ENCODE data around the gene PEAK3.
A peak's percentile ranks its signal among the peaks of the same experiment; 100 is the strongest.

Gene PEAK3

GRCh38 chr19:2266183-2266993 is 15.6 kb downstream of the PEAK3 start:
- no peaks in the 10 kb centered on the region for H3K9me3 ChIP-seq (ENCODE audit: severe bottlenecking)
- TF ChIP-seq CTCF (IDR thresholded peaks at IDR 0.05; ENCODE audit: low read depth, low read length): no peak
- peaks cover 16% of the 10 kb centered on the region for H3K36me3 ChIP-seq
- no peak overlapping the region for H3K27ac ChIP-seq
- no peak overlapping the region for H3K4me3 ChIP-seq (ENCODE audit: low read depth, low read length)
- no peak for DNase-seq
- no peaks in the 10 kb centered on the region for H3K27me3 ChIP-seq (ENCODE audit: insufficient read depth, low read depth, severe bottlenecking)

GRCh38 chr19:2261438-2262172 is 20.4 kb downstream of the PEAK3 start:
- peak; percentile 67 for TF ChIP-seq CTCF (IDR thresholded peaks at IDR 0.05; ENCODE audit: low read depth, low read length)
- no peak for DNase-seq
- Histone ChIP-seq H3K4me3 (ENCODE audit: low read depth, low read length) (no peak overlapping the region), H3K36me3 (no peaks in the 10 kb centered on the region), H3K27me3 (ENCODE audit: insufficient read depth, low read depth, severe bottlenecking) (no peaks in the 10 kb centered on the region), H3K27ac (no peak overlapping the region), H3K9me3 (ENCODE audit: severe bottlenecking) (no peaks in the 10 kb centered on the region)

- H3K4me3 ChIP-seq (ENCODE audit: low read depth, low read length): no peak overlapping the region
- DNase-seq: no peak
- no peaks in the 10 kb centered on the region for H3K36me3 ChIP-seq
These were observed 21.6 kb downstream of the PEAK3 start for GRCh38 chr19:2260341-2260805.

GRCh38 chr19:2259336-2259735 is 22.6 kb downstream of the PEAK3 start:
- Histone ChIP-seq H3K9me3 (ENCODE audit: severe bottlenecking) (no peaks in the 10 kb centered on the region), H3K4me3 (ENCODE audit: low read depth, low read length) (no peak overlapping the region), H3K36me3 (no peaks in the 10 kb centered on the region), H3K27me3 (ENCODE audit: insufficient read depth, low read depth, severe bottlenecking) (no peaks in the 10 kb centered on the region), H3K27ac (no peak overlapping the region)
- TF ChIP-seq CTCF (IDR thresholded peaks at IDR 0.05; ENCODE audit: low read depth, low read length): no peak
- no peak for DNase-seq

More at GRCh38 chr19:2260341-2260805, 21.6 kb downstream of the PEAK3 start:
- Histone ChIP-seq H3K9me3 (ENCODE audit: severe bottlenecking) (no peaks in the 10 kb centered on the region), H3K27me3 (ENCODE audit: insufficient read depth, low read depth, severe bottlenecking) (no peaks in the 10 kb centered on the region), H3K27ac (no peak overlapping the region)
- TF ChIP-seq CTCF (IDR thresholded peaks at IDR 0.05; ENCODE audit: low read depth, low read length): no peak

GRCh38 chr19:2255982-2256685 is 25.8 kb downstream of the PEAK3 start, which contains the start of gene JSRP1:
JSRP1 (minus strand) TSS chr19:2256417; CDS start chr19:2255314, 1,103 bp downstream.
- no peak for TF ChIP-seq CTCF (IDR thresholded peaks at IDR 0.05; ENCODE audit: low read depth, low read length)
- Histone ChIP-seq H3K36me3 (peaks cover 6% of the 10 kb centered on the region), H3K27me3 (ENCODE audit: insufficient read depth, low read depth, severe bottlenecking) (no peaks in the 10 kb centered on the region), H3K27ac (no peak within 1 kb of the TSS), H3K4me3 (ENCODE audit: low read depth, low read length) (no peak within 1 kb of the TSS), H3K9me3 (ENCODE audit: severe bottlenecking) (no peaks in the 10 kb centered on the region)
- no peak for DNase-seq

All from WERI-Rb-1 (cell line).